C4-2B (cell line): ENCODE results near the gene MYLK4.
A peak's percentile ranks its signal among the peaks of the same experiment; 100 is the strongest.

ENCODE experiments used
- H3K27ac ChIP-seq: fragments of 450-650 bp; 2 replicates; pipeline ENCODE4 v1.5.1; 2017
- ZFX ChIP-seq: fragments of 450-650 bp; IDR thresholded peaks from 2 replicates; pipeline ENCODE4 v1.6.1; 2017
- TF ChIP-seq, protein P1 (sequence below): fragments of 450-650 bp; conservative IDR thresholded peaks from 2 replicates; pipeline ENCODE4 v1.5.1; 2017; ENCODE audit warnings: mild to moderate bottlenecking

MYLK4 gene

GRCh38 chr6:2753743-2754142 is 3.0 kb upstream of the MYLK4 start:
- TF ChIP-seq, protein P1, sequence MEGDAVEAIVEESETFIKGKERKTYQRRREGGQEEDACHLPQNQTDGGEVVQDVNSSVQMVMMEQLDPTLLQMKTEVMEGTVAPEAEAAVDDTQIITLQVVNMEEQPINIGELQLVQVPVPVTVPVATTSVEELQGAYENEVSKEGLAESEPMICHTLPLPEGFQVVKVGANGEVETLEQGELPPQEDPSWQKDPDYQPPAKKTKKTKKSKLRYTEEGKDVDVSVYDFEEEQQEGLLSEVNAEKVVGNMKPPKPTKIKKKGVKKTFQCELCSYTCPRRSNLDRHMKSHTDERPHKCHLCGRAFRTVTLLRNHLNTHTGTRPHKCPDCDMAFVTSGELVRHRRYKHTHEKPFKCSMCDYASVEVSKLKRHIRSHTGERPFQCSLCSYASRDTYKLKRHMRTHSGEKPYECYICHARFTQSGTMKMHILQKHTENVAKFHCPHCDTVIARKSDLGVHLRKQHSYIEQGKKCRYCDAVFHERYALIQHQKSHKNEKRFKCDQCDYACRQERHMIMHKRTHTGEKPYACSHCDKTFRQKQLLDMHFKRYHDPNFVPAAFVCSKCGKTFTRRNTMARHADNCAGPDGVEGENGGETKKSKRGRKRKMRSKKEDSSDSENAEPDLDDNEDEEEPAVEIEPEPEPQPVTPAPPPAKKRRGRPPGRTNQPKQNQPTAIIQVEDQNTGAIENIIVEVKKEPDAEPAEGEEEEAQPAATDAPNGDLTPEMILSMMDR = no peak
- H3K27ac ChIP-seq = no peak overlapping the region

DNA sequence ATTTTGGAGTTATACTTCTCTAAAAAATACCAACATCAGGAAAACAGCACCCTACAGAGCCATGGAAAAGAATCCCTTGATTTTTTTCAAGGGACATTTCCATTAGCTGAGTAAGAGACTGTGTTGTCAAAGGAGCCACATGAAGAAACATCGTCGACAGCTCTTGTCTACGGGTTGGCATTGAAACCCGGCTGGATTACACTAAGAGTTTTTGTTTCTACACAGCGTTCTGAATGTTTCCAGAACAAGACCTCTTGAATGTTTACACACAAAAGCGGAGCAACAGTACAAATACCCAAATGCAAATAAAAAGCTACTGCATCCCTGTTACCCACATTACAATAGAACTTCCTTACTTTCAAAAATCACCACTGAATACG is 2.4 kb upstream of the MYLK4 start:
- TF ChIP-seq, protein P1 = no peak
- TF ChIP-seq ZFX = no peak
- no peak overlapping the region for H3K27ac ChIP-seq

GRCh38 chr6:2752477-2753109 is 1.9 kb upstream of the MYLK4 start:
- no peak for TF ChIP-seq ZFX
- TF ChIP-seq, protein P1 = no peak
- H3K27ac ChIP-seq = no peak overlapping the region

- H3K27ac ChIP-seq = no peak overlapping the region
- no peak for TF ChIP-seq ZFX
- TF ChIP-seq, protein P1 = no peak
These were observed 1.1 kb upstream of the MYLK4 start for GRCh38 chr6:2751871-2752270.

DNA sequence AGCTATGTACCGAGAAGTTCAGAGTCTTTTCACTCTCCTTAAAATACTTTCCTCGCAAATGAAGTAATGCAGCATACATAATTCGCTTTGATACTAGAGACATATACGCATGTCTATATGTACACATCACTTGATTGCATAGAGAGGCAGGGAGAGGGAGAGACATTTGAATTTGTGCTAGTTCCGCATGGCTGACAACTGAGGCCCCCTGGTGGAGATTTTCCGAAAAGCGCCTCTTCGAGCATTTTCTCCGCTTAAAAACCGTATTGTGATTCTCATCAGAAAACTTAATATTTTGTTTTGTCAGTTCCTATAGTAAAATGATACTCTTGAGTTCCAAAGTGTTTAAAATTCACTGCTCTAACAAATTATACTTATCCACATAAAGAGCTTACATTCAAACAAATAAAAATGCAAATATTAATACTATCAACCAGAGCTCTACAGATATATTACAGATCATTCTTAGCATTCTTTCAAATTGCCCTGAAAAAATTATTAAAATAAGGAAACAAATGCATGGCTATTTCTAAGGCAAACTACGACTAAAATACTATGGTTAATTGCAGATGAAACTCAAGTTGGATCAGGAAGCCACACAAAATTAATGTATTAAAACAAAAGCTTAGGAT is 637 bp downstream of the MYLK4 start:
- TF ChIP-seq ZFX = no peak
- TF ChIP-seq, protein P1 = peak; percentile 96
- H3K27ac ChIP-seq = no peak overlapping the region

DNA sequence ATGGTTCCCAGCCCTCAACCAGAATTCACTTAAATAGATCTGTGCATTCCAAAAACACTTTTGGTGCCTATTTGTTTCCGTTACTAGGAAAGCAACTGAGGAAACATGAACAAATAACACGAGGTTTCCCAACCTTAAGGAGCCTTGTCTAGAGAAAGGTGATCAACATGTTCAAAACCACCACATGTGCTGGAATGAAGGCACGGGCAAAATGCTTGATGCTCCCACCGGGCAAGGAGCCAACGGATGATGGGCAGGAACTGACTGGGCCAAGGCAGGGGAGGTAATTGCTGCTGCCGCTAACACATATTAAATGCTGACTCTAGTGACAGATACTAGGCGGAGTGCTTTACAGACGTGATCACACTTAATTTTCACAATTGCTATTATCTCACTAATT is 2.5 kb downstream of the MYLK4 start:
- TF ChIP-seq ZFX = no peak
- TF ChIP-seq, protein P1 = no peak
- no peak overlapping the region for H3K27ac ChIP-seq

- H3K27ac ChIP-seq = no peak overlapping the region
- no peak for TF ChIP-seq ZFX
- TF ChIP-seq, protein P1 = no peak
These were observed 4.1 kb downstream of the MYLK4 start for GRCh38 chr6:2746557-2747061.
